ENCODE measurements around the gene CCT7. TPM values are rescaled to one million over a fixed set of nuclear protein-coding genes. Genes with fewer than 3 reads are reported as not detected.
"Not testable (repeated sequence)": the region's sequence is repeated elsewhere in the genome, so short reads cannot be mapped to it uniquely, and the experiment has no call there.

CCT7 gene
- total and polyA plus RNA-seq, 2 donors: 117 to 178 TPM

DNA sequence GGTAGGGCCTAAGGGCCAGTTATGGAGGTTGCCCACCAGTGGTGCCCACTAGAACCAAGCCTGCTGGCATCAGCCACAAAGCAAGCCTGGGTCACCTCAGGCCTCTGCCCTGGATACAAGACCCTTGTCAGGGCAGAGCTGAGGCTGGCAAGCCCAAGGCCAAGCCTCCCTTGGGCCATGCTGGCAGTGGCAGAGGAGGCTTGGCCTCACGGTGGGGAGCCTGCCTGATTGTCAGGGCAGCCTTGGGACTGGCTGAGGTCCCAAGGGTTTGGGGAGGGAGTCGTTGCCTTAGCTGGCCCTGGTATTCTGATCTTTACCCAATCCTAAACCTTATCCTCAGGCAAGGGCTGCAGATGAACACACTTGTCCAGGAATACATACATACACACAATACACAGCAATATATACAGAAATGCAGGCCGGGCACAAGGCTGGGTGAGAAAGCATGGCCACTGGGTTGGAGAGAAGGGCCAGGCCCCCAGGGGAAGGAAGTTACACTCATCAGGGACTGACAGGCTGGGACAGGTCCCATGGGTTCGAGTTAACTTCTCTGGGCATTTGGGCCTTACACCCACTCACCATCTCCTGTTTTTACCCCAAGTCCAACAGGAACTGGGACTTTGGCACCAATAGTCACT lies 21.0 kb downstream of the CCT7 start:
- DNase-seq (ENCODE audit: extremely low spot score): no peak
- Histone ChIP-seq H3K4me3 (ENCODE audit: low read depth, low read length) (no peak overlapping the region), H3K36me3 (ENCODE audit: insufficient read depth) (peaks cover 2% of the 10 kb centered on the region), H3K4me1 (ENCODE audit: insufficient read depth) (no peaks in the 10 kb centered on the region), H3K27ac (ENCODE audit: low read depth) (no peak overlapping the region)
- WGBS: 69% methylated on average over 4 of the region's 4 CpGs

DNA sequence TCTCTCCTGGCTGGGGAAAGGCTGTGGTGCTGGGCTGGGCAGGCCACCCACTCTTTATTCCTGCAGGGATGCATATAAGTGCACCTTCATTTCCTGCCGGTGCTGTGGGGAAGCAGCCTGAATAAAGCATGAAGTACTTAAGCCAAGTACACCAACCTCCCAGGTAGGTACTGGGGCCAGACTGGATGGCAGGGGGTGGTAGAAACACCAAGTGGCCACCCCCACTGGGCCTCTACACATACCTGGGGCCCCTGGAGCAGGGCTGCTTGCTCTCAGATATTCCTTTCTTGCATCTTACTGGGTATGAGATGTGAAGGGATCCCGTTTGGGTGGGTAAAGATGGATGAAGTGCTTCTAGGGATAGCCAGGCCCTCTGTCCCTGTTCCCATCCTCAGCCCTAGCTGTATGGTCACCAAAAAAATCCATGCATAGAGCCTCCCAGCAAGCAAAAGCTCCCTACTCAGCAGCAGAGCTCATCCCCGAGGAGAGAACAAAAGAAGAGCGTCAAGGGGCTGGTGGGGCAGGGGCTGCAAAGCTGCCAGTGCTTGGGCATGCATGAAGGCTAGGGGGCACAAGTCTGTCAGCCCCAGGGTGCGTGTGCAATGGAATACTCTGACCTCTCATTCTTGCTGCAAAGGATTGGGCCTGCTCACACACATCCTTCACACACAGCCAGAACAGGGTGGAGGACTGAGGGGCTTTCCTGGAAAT lies 22.0 kb downstream of the CCT7 start:
- Histone ChIP-seq H3K36me3 (ENCODE audit: insufficient read depth) (peaks cover 2% of the 10 kb centered on the region), H3K4me3 (ENCODE audit: low read depth, low read length) (no peak overlapping the region), H3K27ac (ENCODE audit: low read depth) (no peak overlapping the region), H3K4me1 (ENCODE audit: insufficient read depth) (no peaks in the 10 kb centered on the region)
- DNase-seq (ENCODE audit: extremely low spot score): no peak
- 64% methylated on average over 5 of the region's 5 CpGs for WGBS

DNA sequence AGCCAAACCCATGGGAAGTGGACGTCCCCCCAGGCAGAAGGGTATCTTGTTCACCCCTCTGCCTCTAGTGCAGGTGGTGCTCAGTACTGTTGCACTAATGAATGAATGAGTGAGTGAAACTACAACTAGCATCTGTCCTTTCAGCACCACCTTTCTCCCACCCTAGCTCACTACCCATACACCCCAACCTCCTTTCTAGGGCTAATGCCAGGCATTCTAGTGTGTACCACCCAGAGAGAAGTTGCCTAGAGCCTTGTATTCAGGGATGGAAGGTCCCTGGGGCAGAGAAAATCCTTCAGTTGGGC lies 22.5 kb downstream of the CCT7 start:
- Histone ChIP-seq H3K4me3 (ENCODE audit: low read depth, low read length) (no peak overlapping the region), H3K27ac (ENCODE audit: low read depth) (no peak overlapping the region), H3K36me3 (ENCODE audit: insufficient read depth) (peaks cover 2% of the 10 kb centered on the region), H3K4me1 (ENCODE audit: insufficient read depth) (no peaks in the 10 kb centered on the region)
- DNase-seq (ENCODE audit: extremely low spot score): no peak
- 81% methylated on average over 1 of the region's 1 CpG for WGBS

DNA sequence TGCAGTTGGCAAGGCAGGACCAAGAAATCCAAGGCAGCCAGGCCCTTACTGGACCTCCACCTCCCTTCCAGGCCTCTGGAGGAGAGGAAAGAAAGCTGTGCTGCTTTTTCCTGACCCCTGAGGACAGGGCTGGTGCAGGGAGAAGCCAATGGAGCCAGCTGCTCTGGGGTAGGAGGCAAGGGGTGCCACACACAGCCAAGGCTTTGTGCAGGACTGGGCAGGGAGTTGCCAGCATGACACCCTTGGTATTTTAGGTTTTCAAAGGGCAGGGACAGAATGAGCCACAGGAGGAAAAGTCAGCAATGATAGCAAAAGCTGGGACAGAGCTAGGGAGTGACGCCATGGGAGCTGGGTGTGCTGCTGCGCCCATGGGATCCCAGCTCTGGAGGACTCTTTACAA lies 22.9 kb downstream of the CCT7 start:
- DNase-seq (ENCODE audit: extremely low spot score): no peak
- Histone ChIP-seq H3K27ac (ENCODE audit: low read depth) (no peak overlapping the region), H3K4me1 (ENCODE audit: insufficient read depth) (no peaks in the 10 kb centered on the region), H3K36me3 (ENCODE audit: insufficient read depth) (peaks cover 2% of the 10 kb centered on the region), H3K4me3 (ENCODE audit: low read depth, low read length) (no peak overlapping the region)
- 95% methylated on average over 2 of the region's 2 CpGs for WGBS

DNA sequence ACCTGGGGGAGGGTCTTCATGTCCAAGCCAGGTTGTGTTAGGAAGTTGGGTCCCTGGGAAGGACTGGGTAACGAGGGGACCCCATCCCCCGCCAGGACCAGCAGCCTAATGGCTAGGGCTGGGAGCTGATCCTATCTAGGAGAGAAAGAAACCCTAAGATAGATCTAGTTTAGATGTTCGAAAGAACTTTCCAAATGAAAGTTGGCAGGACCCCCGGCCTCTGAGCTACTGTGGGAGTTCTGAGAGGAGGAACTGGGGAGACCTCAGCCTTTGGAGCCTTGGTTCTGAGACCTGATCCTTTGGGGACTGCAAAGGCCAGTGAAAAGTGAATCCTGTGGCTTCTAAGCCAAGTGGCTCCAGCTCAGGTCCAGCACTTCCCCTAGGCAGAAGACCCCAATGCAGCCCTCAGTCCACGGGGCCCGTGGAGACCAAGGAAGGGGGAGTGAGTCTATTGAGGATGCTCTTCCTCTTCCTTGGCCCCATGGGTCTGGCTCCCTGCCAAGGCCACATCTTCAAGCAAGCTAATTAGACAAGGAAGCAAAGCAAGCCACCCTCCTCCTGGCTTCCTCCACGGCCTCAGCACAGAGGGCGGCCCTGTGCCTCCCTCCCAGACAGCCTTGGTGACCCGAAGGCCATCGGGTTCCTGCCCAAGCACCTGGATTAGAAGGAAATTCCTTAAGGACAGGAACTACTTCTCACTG lies 23.5 kb downstream of the CCT7 start:
- 67% methylated on average over 10 of the region's 10 CpGs for WGBS
- H3K36me3 ChIP-seq (ENCODE audit: insufficient read depth): peaks cover 2% of the 10 kb centered on the region
- H3K27ac ChIP-seq (ENCODE audit: low read depth): no peak overlapping the region
- no peak for DNase-seq (ENCODE audit: extremely low spot score)
- H3K4me1 ChIP-seq (ENCODE audit: insufficient read depth): no peaks in the 10 kb centered on the region
- H3K4me3 ChIP-seq (ENCODE audit: low read depth, low read length): no peak overlapping the region

DNA sequence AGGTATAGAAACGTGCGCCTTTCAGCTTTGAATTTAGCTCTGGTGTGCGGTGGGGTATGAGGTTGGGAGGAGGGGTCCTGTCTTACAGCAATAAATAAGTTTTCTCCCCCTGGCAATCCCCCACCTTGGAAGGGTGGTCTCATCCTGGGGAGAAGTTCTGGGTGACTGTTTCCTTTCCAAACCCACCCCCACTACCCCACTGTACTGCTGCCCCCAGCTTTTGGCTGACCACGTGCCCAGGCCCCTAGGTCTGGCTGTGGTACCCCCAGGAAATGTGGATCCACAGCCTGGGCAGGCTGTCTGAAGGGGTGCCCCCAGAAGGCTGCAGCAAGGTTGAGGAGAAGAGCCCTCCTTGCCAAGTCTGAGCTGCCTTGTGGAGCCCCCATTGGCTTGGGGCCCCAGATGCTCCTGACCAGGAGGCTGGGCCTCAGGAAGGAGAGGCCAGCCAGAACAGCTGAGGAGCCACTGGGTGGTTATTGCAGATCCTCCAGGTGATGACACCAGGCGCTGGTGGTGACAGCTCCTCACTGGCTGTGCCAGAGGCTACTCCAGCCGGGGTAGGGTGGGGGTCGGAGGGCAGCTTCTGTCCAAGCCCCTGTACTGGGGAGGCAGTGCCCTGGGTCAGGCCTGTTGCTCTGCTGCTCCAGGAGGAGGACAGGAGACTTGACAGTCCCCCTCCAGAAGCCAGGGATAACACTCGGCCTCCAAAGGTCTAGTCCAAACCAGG lies 24.2 kb downstream of the CCT7 start:
- 86% methylated on average over 8 of the region's 8 CpGs for WGBS
- H3K4me1 ChIP-seq (ENCODE audit: insufficient read depth): no peaks in the 10 kb centered on the region
- no peak overlapping the region for H3K4me3 ChIP-seq (ENCODE audit: low read depth, low read length)
- H3K27ac ChIP-seq (ENCODE audit: low read depth): no peak overlapping the region
- no peak for DNase-seq (ENCODE audit: extremely low spot score)
- H3K36me3 ChIP-seq (ENCODE audit: insufficient read depth): no peaks in the 10 kb centered on the region

DNA sequence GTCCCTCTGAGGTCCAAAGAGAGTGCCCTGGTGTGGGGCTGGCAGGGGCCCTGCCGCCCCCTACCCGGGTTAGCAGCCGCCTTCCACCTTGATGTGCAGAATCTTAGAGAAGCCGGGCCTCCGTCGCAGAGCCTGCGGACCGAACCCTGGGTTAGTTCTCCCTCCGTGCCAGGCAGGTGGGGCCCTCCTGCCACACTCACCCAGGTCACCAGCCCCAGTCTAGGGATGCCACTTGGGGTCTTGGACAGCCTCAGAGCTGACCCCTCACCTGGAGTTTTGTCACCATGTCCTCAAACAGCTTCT lies 24.8 kb downstream of the CCT7 start:
- H3K36me3 ChIP-seq (ENCODE audit: insufficient read depth): no peaks in the 10 kb centered on the region
- 97% methylated on average over 9 of the region's 9 CpGs for WGBS
- DNase-seq (ENCODE audit: extremely low spot score): no peak

DNA sequence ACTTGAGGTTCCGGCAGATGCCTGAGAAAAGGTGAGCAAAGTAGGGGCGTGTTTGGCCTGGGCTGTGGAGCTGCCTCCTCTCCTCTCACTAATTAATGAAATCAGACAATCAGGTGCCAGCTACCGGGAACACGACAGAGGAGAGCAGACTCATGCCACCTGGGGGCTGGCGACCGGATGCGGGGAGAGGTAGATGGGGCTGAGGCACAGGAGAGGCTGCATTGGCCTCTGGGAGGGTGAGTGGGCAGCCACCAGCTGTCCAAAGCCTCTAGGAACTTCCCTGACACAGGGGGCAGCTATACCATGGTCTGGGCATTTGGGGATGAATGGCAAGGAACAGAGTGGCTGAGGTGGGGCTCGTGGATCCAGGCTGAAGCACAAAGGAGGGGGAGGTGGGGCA lies 25.2 kb downstream of the CCT7 start:
- no peaks in the 10 kb centered on the region for H3K4me1 ChIP-seq (ENCODE audit: insufficient read depth)
- no peak overlapping the region for H3K27ac ChIP-seq (ENCODE audit: low read depth)
- no peaks in the 10 kb centered on the region for H3K36me3 ChIP-seq (ENCODE audit: insufficient read depth)
- DNase-seq (ENCODE audit: extremely low spot score): no peak
- no peak overlapping the region for H3K4me3 ChIP-seq (ENCODE audit: low read depth, low read length)
- WGBS: 92% methylated on average over 8 of the region's 8 CpGs

More for the DNA sequence above, 24.8 kb downstream of the CCT7 start:
- H3K4me3 ChIP-seq (ENCODE audit: low read depth, low read length): no peak overlapping the region
- no peak overlapping the region for H3K27ac ChIP-seq (ENCODE audit: low read depth)
- H3K4me1 ChIP-seq (ENCODE audit: insufficient read depth): no peaks in the 10 kb centered on the region

DNA sequence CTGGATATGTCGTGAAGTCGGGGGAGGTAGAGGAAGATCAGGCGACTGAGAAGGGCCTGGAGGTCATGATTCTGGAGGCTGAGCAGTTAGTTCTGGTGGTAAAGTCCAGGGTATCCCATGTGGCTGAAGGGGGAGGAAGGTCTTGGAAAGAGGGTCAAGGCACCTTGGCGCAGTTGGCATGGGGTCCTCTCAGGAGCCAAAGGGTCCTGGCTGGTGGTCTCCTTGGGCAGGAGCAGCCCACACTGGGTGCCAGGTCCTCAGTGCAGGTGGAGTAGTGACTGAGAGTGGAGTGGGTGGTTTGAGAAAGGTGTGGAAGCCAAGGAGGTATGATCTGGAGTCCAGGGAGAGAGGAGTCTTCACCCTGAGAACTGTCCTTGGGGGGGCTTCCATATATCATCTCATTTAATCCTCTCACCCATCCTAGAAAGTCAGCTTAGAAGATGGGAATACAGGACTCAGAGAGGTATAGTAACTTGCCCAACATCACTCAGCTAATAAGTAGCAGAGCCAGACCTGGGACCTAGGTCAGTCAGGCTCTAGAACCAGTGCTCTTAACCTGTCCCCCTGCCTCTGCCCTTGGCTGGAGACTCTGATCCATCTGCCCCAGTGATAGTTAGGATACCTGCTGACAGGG lies 25.7 kb downstream of the CCT7 start:
- 82% methylated on average over 4 of the region's 4 CpGs for WGBS
- no peaks in the 10 kb centered on the region for H3K4me1 ChIP-seq (ENCODE audit: insufficient read depth)

DNA sequence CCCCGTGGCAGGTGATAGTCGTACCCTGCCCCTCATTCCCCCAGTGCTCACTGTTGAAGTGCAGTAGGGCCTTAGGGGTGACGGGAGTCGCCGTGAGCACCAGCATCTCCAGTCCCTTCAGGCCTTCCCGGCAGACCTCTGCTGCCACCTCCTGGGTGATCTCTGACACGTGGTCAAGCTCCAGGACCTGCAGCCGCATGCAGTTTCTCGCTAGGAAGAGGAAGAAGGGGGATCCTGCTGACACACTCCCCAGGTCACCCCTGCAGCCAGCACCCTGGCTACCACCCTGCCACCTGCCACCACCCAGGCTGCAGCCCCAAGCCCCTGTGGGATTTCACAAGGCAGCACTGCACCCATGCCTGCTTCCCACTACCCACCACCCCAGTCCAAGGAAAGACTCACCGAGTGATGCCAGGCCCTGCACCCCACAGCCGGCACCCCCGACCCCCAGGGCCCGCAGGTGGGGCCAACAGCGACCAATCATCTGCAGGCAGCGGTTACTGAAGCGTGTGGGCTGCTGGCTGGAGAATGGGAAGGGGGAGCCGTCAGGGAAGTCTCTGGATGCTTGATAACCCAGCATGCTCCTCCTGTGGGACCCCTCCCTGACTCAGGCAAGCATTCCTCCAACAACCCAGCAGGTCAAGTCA lies 26.4 kb downstream of the CCT7 start:
- no peaks in the 10 kb centered on the region for H3K36me3 ChIP-seq (ENCODE audit: insufficient read depth)
- WGBS: 32% methylated on average over 17 of the region's 17 CpGs
- no peak overlapping the region for H3K4me3 ChIP-seq (ENCODE audit: low read depth, low read length)
- H3K4me1 ChIP-seq (ENCODE audit: insufficient read depth): no peaks in the 10 kb centered on the region
- DNase-seq (ENCODE audit: extremely low spot score): no peak
- H3K27ac ChIP-seq (ENCODE audit: low read depth): no peak overlapping the region

More for the DNA sequence above, 25.7 kb downstream of the CCT7 start:
- Histone ChIP-seq H3K36me3 (ENCODE audit: insufficient read depth) (no peaks in the 10 kb centered on the region), H3K27ac (ENCODE audit: low read depth) (no peak overlapping the region), H3K4me3 (ENCODE audit: low read depth, low read length) (no peak overlapping the region)
- DNase-seq (ENCODE audit: extremely low spot score): no peak

DNA sequence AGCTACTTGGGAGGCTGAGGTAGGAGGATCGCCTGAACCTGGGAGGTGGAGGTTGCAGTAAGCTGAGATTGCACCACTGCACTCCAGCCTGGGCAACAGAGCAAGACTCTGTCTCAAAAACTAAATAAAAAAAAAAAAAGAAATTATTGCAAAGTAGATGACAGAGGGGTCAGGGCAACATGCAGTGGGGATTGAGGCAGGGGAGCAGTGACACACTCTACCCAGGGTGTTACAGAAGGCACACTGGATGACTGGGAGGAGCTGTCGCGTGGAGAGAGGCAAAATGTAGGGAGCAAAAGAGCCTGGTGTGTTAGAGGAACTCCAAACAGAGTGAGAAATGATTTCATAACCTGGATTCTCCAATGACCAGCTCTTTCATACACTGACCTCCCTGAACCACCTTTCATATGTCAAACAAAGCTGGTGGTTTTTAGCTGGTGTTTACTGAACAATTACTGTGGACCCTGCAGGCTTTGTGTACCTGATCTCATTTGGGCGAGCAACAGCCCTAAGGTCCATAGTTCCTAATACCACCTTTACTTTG lies 28.1 kb downstream of the CCT7 start:
- Histone ChIP-seq H3K4me1 (ENCODE audit: insufficient read depth) (no peaks in the 10 kb centered on the region), H3K4me3 (ENCODE audit: low read depth, low read length) (no peak overlapping the region), H3K27ac (ENCODE audit: low read depth) (no peak overlapping the region), H3K36me3 (ENCODE audit: insufficient read depth) (no peaks in the 10 kb centered on the region)
- DNase-seq (ENCODE audit: extremely low spot score): no peak
- WGBS: 94% methylated on average over 4 of the region's 4 CpGs

DNA sequence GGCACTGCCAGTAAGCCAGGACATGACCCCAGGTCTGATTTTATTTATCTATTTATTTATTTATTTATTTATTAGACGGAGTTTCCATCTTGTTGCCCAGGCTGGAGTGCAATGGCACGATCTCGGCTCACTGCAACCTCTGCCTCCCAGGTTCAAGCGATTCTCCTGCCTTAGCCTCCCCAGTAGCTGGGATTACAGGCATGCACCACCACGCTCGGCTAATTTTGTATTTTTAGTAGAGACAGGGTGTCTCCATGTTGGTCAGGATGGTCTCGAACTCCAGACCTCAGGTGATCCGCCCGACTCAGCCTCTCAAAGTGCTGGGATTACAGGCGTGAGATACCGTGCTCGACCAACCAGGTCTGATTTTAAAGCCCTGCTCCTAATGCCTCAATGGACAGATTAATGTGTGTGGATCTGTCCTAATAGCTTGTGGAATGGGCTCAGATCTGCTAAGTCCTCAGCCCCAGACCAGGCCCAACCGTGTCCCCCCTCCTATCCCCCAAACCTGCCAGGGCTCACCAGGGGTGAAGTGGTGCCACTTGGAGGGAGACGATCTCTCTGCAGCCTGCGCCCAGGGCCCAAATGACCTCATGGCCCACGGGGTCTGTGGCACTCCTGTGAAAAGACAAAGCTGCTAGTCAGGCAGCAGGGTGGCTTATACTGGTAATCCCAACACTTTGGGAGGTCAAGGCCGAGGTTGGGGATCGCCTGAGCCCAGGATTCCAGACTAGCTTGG lies 28.8 kb downstream of the CCT7 start:
- WGBS: 92% methylated on average over 18 of the region's 18 CpGs
- not testable (repeated sequence) for DNase-seq (ENCODE audit: extremely low spot score)

More for the DNA sequence above, 28.8 kb downstream of the CCT7 start:
- not testable (repeated sequence) for H3K4me1 ChIP-seq (ENCODE audit: insufficient read depth); H3K4me3 ChIP-seq (ENCODE audit: low read depth, low read length); H3K27ac ChIP-seq (ENCODE audit: low read depth); H3K36me3 ChIP-seq (ENCODE audit: insufficient read depth)
